ENCODE data around the gene TMEM150A. TPM values are rescaled to one million over a fixed set of nuclear protein-coding genes. Genes with fewer than 3 reads are reported as not detected.
A peak's percentile ranks its signal among the peaks of the same experiment; 100 is the strongest.

TMEM150A gene
- total RNA-seq, 1 experiment from 2014 or later, result 19.3 TPM

DNA sequence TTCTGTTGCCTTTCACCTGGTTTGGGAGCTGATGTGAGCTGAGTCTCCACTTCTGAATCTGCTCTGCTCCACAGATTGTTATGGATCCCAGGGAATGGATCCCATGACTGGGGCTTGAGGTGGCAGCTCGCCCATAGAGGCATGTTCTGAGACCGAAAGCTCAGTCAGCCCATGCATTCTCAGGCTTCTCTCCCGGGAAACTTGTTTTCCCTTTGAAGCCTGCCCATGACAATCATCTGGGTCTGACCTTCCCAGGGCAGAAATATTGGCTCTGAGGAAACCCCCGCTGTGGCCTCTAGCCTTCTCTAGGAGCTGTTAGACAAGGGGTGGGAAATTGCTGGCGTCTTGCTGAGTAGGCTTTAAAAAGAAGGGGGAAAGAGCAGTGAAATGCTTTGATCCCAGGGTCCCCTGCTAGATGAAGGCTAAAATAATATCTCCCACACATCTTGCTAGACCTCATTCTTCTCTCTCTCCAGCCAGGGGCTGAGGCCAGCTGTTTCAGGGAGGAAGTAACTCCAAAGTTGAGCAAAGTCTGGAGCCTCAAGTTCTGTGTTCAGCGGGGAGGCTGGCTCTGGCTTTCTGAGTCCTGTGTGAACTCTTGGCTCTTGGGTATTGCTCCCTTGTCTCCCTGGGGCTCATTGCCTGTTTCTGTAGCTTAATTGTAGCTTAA lies 23.1 kb downstream of the TMEM150A start:
- Mint-ChIP-seq H3K27me3 (ENCODE audit: low read depth) (peaks cover 37% of the 10 kb centered on the region), H3K27ac (no peak overlapping the region), H3K9me3 (no peaks in the 10 kb centered on the region; a peak in 1 of 5 replicates), H3K4me1 (peaks cover 28% of the 10 kb centered on the region in 2 experiments), H3K4me3 (no peak overlapping the region; a peak in 2 of 5 replicates), H3K36me3 (ENCODE audit: insufficient read depth in 1 of 3, low read depth in 3 of 3) (no peaks in the 10 kb centered on the region; a peak in 2 of 7 replicates)
- Histone ChIP-seq H4K8ac (replicated peaks; ENCODE audit: insufficient read length, low read depth, low read length) (no peak overlapping the region), H3K9me3 (ENCODE audit: control insufficient read depth, low read depth, low read length) (no peaks in the 10 kb centered on the region), H3K4ac (ENCODE audit: low read depth, low read length) (no peak overlapping the region), H3K56ac (ENCODE audit: insufficient read length, low read depth, low read length) (no peak overlapping the region), H2BK20ac (ENCODE audit: low read depth, low read length, poor library complexity, severe bottlenecking) (no peak overlapping the region), H2BK15ac (ENCODE audit: low read depth, low read length) (no peak overlapping the region), H3K79me1 (ENCODE audit: insufficient read depth, low read depth, low read length, poor library complexity, severe bottlenecking) (no peaks in the 10 kb centered on the region), H2AK5ac (ENCODE audit: insufficient read length, low read length) (no peak overlapping the region), H3K27ac (ENCODE audit: insufficient read length, low read depth, low read length) (no peak overlapping the region), H3K79me2 (ENCODE audit: insufficient read depth, low read length) (no peaks in the 10 kb centered on the region), H2AFZ (ENCODE audit: low read length) (no peak overlapping the region), H3K4me2 (ENCODE audit: insufficient read depth, insufficient read length, low read length) (peak overlapping the region; percentile 62), H2BK12ac (ENCODE audit: insufficient read length, low read depth, low read length) (no peak overlapping the region), H3T11ph (ENCODE audit: low read length) (no peak overlapping the region), H4K91ac (ENCODE audit: insufficient read length, low read depth, low read length) (no peak overlapping the region), H2BK5ac (ENCODE audit: insufficient read length, low read length) (no peak overlapping the region), H3K23ac (ENCODE audit: insufficient read length, low read depth, low read length) (no peak overlapping the region), H3K9ac (ENCODE audit: extremely low read depth, insufficient read length, low read length) (no peak overlapping the region), H3K23me2 (ENCODE audit: insufficient read length, low read depth, low read length, poor library complexity, severe bottlenecking) (no peaks in the 10 kb centered on the region), H2BK120ac (ENCODE audit: low read depth, low read length, poor library complexity, severe bottlenecking) (no peak overlapping the region), H4K20me1 (ENCODE audit: control insufficient read depth, insufficient read depth, insufficient read length) (no peaks in the 10 kb centered on the region), H3K4me1 (ENCODE audit: insufficient read depth, low read length) (peaks cover 3% of the 10 kb centered on the region; the same call in 1 of the 2 replicates), H4K5ac (ENCODE audit: insufficient read length, low read depth, low read length) (no peak overlapping the region), H3K27me3 (ENCODE audit: insufficient read depth, low read length) (peaks cover 3% of the 10 kb centered on the region; the same call in 1 of the 2 replicates), H3K18ac (ENCODE audit: insufficient read length, low read depth, low read length) (no peak overlapping the region), H3K14ac (ENCODE audit: insufficient read depth, low read length) (no peak overlapping the region)
- TF ChIP-seq, protein P1, sequence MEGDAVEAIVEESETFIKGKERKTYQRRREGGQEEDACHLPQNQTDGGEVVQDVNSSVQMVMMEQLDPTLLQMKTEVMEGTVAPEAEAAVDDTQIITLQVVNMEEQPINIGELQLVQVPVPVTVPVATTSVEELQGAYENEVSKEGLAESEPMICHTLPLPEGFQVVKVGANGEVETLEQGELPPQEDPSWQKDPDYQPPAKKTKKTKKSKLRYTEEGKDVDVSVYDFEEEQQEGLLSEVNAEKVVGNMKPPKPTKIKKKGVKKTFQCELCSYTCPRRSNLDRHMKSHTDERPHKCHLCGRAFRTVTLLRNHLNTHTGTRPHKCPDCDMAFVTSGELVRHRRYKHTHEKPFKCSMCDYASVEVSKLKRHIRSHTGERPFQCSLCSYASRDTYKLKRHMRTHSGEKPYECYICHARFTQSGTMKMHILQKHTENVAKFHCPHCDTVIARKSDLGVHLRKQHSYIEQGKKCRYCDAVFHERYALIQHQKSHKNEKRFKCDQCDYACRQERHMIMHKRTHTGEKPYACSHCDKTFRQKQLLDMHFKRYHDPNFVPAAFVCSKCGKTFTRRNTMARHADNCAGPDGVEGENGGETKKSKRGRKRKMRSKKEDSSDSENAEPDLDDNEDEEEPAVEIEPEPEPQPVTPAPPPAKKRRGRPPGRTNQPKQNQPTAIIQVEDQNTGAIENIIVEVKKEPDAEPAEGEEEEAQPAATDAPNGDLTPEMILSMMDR (conservative IDR thresholded peaks at IDR 0.05), result no peak
- no CpG with 5 or more reads among the region's 6 CpGs for WGBS (ENCODE audit: extremely low coverage, insufficient read length, low lambda C conversion rate)
- peak; percentile 48 for DNase-seq

All from H9 (cell line).